Measurements from ENCODE around the gene RNF150.

Gene RNF150

GRCh38 chr4:141035920-141036319, 97.3 kb downstream of the RNF150 start:
- no peaks in the 10 kb centered on the region for H3K9me3 ChIP-seq (ENCODE audit: control insufficient read depth, low read length)
- H3K27me3 ChIP-seq (ENCODE audit: control insufficient read depth, insufficient read depth, low read length, poor library complexity, severe bottlenecking) = no peaks in the 10 kb centered on the region
- no peaks in the 10 kb centered on the region for H3K36me3 ChIP-seq (ENCODE audit: control insufficient read depth, insufficient read depth, low read length)
- H3K4me1 ChIP-seq (ENCODE audit: control insufficient read depth, insufficient read depth, low read length) = no peaks in the 10 kb centered on the region
- no peak overlapping the region for H3K4me3 ChIP-seq (ENCODE audit: insufficient read depth, low read depth, low read length)
- H3K27ac ChIP-seq (ENCODE audit: insufficient read depth, low read depth, low read length, poor library complexity, severe bottlenecking) = no peak overlapping the region

- H3K27ac ChIP-seq (ENCODE audit: insufficient read depth, low read depth, low read length, poor library complexity, severe bottlenecking) = no peak overlapping the region
- H3K4me1 ChIP-seq (ENCODE audit: control insufficient read depth, insufficient read depth, low read length) = no peaks in the 10 kb centered on the region
- H3K27me3 ChIP-seq (ENCODE audit: control insufficient read depth, insufficient read depth, low read length, poor library complexity, severe bottlenecking) = no peaks in the 10 kb centered on the region
- H3K4me3 ChIP-seq (ENCODE audit: insufficient read depth, low read depth, low read length) = no peak overlapping the region
- H3K36me3 ChIP-seq (ENCODE audit: control insufficient read depth, insufficient read depth, low read length) = no peaks in the 10 kb centered on the region
- no peaks in the 10 kb centered on the region for H3K9me3 ChIP-seq (ENCODE audit: control insufficient read depth, low read length)
- 94% methylated on average over 2 of the region's 2 CpGs for WGBS, 2 experiments
Measured at GRCh38 chr4:141028024-141028529, 105.2 kb downstream of the RNF150 start.

DNA sequence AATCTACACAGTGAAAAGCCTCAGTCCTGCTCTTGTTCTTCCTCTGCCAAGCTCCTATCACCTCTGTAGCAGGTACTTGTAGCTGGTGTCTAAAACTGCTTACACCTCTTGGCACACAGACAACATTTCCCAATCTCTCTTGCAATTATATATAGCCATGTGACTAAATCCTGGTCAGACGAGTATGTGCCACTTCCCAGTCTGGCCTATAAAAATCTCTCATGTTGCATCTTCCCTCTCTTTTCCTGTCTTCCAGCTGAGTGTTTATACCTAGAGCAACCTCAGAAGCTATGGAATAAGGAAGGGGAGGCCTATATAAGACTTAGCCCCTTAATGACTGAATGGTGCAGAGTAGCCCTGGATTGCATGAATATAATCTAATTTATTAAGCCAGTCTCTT, 105.8 kb downstream of the RNF150 start:
- Histone ChIP-seq H3K27me3 (ENCODE audit: control insufficient read depth, insufficient read depth, low read length, poor library complexity, severe bottlenecking) (no peaks in the 10 kb centered on the region), H3K4me1 (ENCODE audit: control insufficient read depth, insufficient read depth, low read length) (no peaks in the 10 kb centered on the region), H3K36me3 (ENCODE audit: control insufficient read depth, insufficient read depth, low read length) (no peaks in the 10 kb centered on the region), H3K27ac (ENCODE audit: insufficient read depth, low read depth, low read length, poor library complexity, severe bottlenecking) (no peak overlapping the region), H3K4me3 (ENCODE audit: insufficient read depth, low read depth, low read length) (no peak overlapping the region), H3K9me3 (ENCODE audit: control insufficient read depth, low read length) (no peaks in the 10 kb centered on the region)
- 83 to 89% methylated on average over 1 of the region's 1 CpG for WGBS, 2 experiments

- H3K36me3 ChIP-seq (ENCODE audit: control insufficient read depth, insufficient read depth, low read length) = no peaks in the 10 kb centered on the region
Measured at GRCh38 chr4:141026900-141027299, 106.4 kb downstream of the RNF150 start.

GRCh38 chr4:141023051-141023450, 110.2 kb downstream of the RNF150 start:
- Histone ChIP-seq H3K4me3 (ENCODE audit: insufficient read depth, low read depth, low read length) (no peak overlapping the region), H3K36me3 (ENCODE audit: control insufficient read depth, insufficient read depth, low read length) (no peaks in the 10 kb centered on the region), H3K27ac (ENCODE audit: insufficient read depth, low read depth, low read length, poor library complexity, severe bottlenecking) (no peak overlapping the region), H3K27me3 (ENCODE audit: control insufficient read depth, insufficient read depth, low read length, poor library complexity, severe bottlenecking) (no peaks in the 10 kb centered on the region), H3K9me3 (ENCODE audit: control insufficient read depth, low read length) (no peaks in the 10 kb centered on the region), H3K4me1 (ENCODE audit: control insufficient read depth, insufficient read depth, low read length) (no peaks in the 10 kb centered on the region)
- WGBS, 2 experiments = 67 to 86% methylated on average over 1 of the region's 1 CpG

More at GRCh38 chr4:141026900-141027299, 106.4 kb downstream of the RNF150 start:
- 92 to 94% methylated on average over 7 of the region's 7 CpGs for WGBS, 2 experiments
- Histone ChIP-seq H3K9me3 (ENCODE audit: control insufficient read depth, low read length) (no peaks in the 10 kb centered on the region), H3K27me3 (ENCODE audit: control insufficient read depth, insufficient read depth, low read length, poor library complexity, severe bottlenecking) (no peaks in the 10 kb centered on the region), H3K4me1 (ENCODE audit: control insufficient read depth, insufficient read depth, low read length) (no peaks in the 10 kb centered on the region), H3K4me3 (ENCODE audit: insufficient read depth, low read depth, low read length) (no peak overlapping the region), H3K27ac (ENCODE audit: insufficient read depth, low read depth, low read length, poor library complexity, severe bottlenecking) (no peak overlapping the region)

DNA sequence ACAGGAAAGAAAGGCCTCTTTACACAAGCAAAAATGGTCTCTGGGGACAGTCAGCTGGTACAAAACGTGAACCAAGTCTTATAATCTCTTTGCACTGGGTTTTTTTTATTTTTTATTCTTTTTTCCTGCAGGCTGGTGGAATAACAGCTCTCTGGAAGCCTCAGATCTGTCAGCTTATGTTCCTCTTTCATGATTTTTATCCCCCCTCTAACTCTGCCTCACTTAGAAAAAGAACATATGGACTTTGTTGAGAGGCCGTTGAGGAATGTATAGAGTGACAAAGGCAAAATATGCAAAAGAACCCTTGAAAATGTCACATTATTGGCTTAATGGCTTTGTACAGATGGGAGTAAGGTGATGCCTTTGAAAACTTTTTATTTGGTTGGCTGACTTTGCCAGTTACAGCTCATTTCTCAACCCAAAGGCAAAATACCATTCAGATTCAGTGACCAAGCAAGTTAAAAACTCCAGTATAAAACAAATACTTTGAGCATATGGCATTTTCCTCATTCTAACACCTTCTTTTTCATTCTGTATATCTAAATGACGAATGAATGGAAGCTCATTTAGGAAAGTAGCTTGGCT, 111.1 kb downstream of the RNF150 start:
- WGBS, 2 experiments = 92 to 93% methylated on average over 2 to 3 of the region's 3 CpGs
- H3K4me3 ChIP-seq (ENCODE audit: insufficient read depth, low read depth, low read length) = no peak overlapping the region
- no peaks in the 10 kb centered on the region for H3K9me3 ChIP-seq (ENCODE audit: control insufficient read depth, low read length)
- H3K4me1 ChIP-seq (ENCODE audit: control insufficient read depth, insufficient read depth, low read length) = no peaks in the 10 kb centered on the region
- H3K27me3 ChIP-seq (ENCODE audit: control insufficient read depth, insufficient read depth, low read length, poor library complexity, severe bottlenecking) = no peaks in the 10 kb centered on the region
- H3K27ac ChIP-seq (ENCODE audit: insufficient read depth, low read depth, low read length, poor library complexity, severe bottlenecking) = peak overlapping the region; percentile 1
- no peaks in the 10 kb centered on the region for H3K36me3 ChIP-seq (ENCODE audit: control insufficient read depth, insufficient read depth, low read length)

- Histone ChIP-seq H3K9me3 (ENCODE audit: control insufficient read depth, low read length) (no peaks in the 10 kb centered on the region), H3K4me1 (ENCODE audit: control insufficient read depth, insufficient read depth, low read length) (no peaks in the 10 kb centered on the region), H3K27me3 (ENCODE audit: control insufficient read depth, insufficient read depth, low read length, poor library complexity, severe bottlenecking) (no peaks in the 10 kb centered on the region), H3K4me3 (ENCODE audit: insufficient read depth, low read depth, low read length) (no peak overlapping the region), H3K36me3 (ENCODE audit: control insufficient read depth, insufficient read depth, low read length) (no peaks in the 10 kb centered on the region), H3K27ac (ENCODE audit: insufficient read depth, low read depth, low read length, poor library complexity, severe bottlenecking) (no peak overlapping the region)
- 92 to 96% methylated on average over 3 of the region's 3 CpGs for WGBS, 2 experiments
Measured at GRCh38 chr4:141021397-141022110, 111.7 kb downstream of the RNF150 start.

- no peaks in the 10 kb centered on the region for H3K4me1 ChIP-seq (ENCODE audit: control insufficient read depth, insufficient read depth, low read length)
- no peaks in the 10 kb centered on the region for H3K27me3 ChIP-seq (ENCODE audit: control insufficient read depth, insufficient read depth, low read length, poor library complexity, severe bottlenecking)
- H3K36me3 ChIP-seq (ENCODE audit: control insufficient read depth, insufficient read depth, low read length) = no peaks in the 10 kb centered on the region
- no peaks in the 10 kb centered on the region for H3K9me3 ChIP-seq (ENCODE audit: control insufficient read depth, low read length)
- no peak overlapping the region for H3K4me3 ChIP-seq (ENCODE audit: insufficient read depth, low read depth, low read length)
- 96 to 98% methylated on average over 3 of the region's 3 CpGs for WGBS, 2 experiments
- no peak overlapping the region for H3K27ac ChIP-seq (ENCODE audit: insufficient read depth, low read depth, low read length, poor library complexity, severe bottlenecking)
Measured at GRCh38 chr4:141020801-141021261, 112.4 kb downstream of the RNF150 start.

DNA sequence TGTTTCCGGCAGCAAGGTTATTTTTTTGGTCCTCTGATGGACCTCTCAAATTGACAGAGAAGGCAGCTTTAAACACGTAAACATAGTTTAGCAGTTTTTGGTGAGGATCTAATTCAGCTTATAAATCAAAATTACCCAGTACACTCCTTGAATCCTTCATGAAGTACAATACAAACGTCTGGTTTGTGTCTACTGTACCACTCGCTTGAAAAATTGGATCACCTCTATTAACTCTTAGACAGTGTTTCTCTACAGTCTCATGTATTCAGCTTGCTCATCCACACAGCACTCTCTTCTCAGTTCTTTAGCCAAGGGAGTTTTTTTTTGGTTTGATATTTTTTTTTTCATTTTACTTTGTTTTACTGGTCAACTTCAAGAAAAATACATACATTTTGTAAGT, 113.5 kb downstream of the RNF150 start:
- Histone ChIP-seq H3K36me3 (ENCODE audit: control insufficient read depth, insufficient read depth, low read length) (no peaks in the 10 kb centered on the region), H3K27me3 (ENCODE audit: control insufficient read depth, insufficient read depth, low read length, poor library complexity, severe bottlenecking) (no peaks in the 10 kb centered on the region), H3K4me1 (ENCODE audit: control insufficient read depth, insufficient read depth, low read length) (no peaks in the 10 kb centered on the region), H3K9me3 (ENCODE audit: control insufficient read depth, low read length) (no peaks in the 10 kb centered on the region), H3K4me3 (ENCODE audit: insufficient read depth, low read depth, low read length) (no peak overlapping the region), H3K27ac (ENCODE audit: insufficient read depth, low read depth, low read length, poor library complexity, severe bottlenecking) (no peak overlapping the region)
- WGBS, 2 experiments = 89 to 96% methylated on average over 4 of the region's 4 CpGs

GRCh38 chr4:141016117-141016798, 117.0 kb downstream of the RNF150 start:
- H3K27ac ChIP-seq (ENCODE audit: insufficient read depth, low read depth, low read length, poor library complexity, severe bottlenecking) = no peak overlapping the region
- H3K36me3 ChIP-seq (ENCODE audit: control insufficient read depth, insufficient read depth, low read length) = no peaks in the 10 kb centered on the region
- 90 to 93% methylated on average over 8 of the region's 8 CpGs for WGBS, 2 experiments
- no peaks in the 10 kb centered on the region for H3K9me3 ChIP-seq (ENCODE audit: control insufficient read depth, low read length)
- no peak overlapping the region for H3K4me3 ChIP-seq (ENCODE audit: insufficient read depth, low read depth, low read length)
- no peaks in the 10 kb centered on the region for H3K27me3 ChIP-seq (ENCODE audit: control insufficient read depth, insufficient read depth, low read length, poor library complexity, severe bottlenecking)
- no peaks in the 10 kb centered on the region for H3K4me1 ChIP-seq (ENCODE audit: control insufficient read depth, insufficient read depth, low read length)

All from ectodermal cell (in vitro differentiated cells).